GM19438 (cell line): ENCODE results near the gene AKAP6.
"Not testable (repeated sequence)": the region's sequence is repeated elsewhere in the genome, so short reads cannot be mapped to it uniquely, and the experiment has no call there.

ENCODE experiments used
- ATAC-seq: cut with Tn5 transposase; IDR thresholded peaks from one replicate; pipeline ENCODE4 v1.9.1; 2021; ENCODE audit warnings: low read depth; ENCODE audit not compliant: unreplicated experiment

The AKAP6 gene

GRCh38 chr14:32779840-32780239 lies 450.7 kb downstream of the AKAP6 start:
- ATAC-seq, result no peak

GRCh38 chr14:32784405-32784804 lies 455.3 kb downstream of the AKAP6 start:
- no peak for ATAC-seq

- no peak for ATAC-seq
These were observed 456.5 kb downstream of the AKAP6 start for GRCh38 chr14:32785585-32785984.

- no peak for ATAC-seq
These were observed 457.8 kb downstream of the AKAP6 start for GRCh38 chr14:32786886-32787285.

GRCh38 chr14:32793033-32793432 lies 463.9 kb downstream of the AKAP6 start:
- ATAC-seq, result not testable (repeated sequence)

- ATAC-seq, result no peak
These were observed 471.2 kb downstream of the AKAP6 start for GRCh38 chr14:32800320-32800719.

- no peak for ATAC-seq
These were observed 473.2 kb downstream of the AKAP6 start for GRCh38 chr14:32802295-32802694.

GRCh38 chr14:32805979-32806378 lies 476.9 kb downstream of the AKAP6 start:
- ATAC-seq, result no peak

- no peak for ATAC-seq
These were observed 479.5 kb downstream of the AKAP6 start for GRCh38 chr14:32808644-32809043.

- no peak for ATAC-seq
These were observed 480.2 kb downstream of the AKAP6 start for GRCh38 chr14:32809255-32809654.

GRCh38 chr14:32813401-32813800 lies 484.3 kb downstream of the AKAP6 start:
- ATAC-seq, result no peak

GRCh38 chr14:32814721-32815120 lies 485.6 kb downstream of the AKAP6 start:
- ATAC-seq, result no peak

GRCh38 chr14:32816588-32816987 lies 487.5 kb downstream of the AKAP6 start:
- ATAC-seq, result no peak

GRCh38 chr14:32817780-32818179 lies 488.7 kb downstream of the AKAP6 start:
- no peak for ATAC-seq

GRCh38 chr14:32818581-32818980 lies 489.5 kb downstream of the AKAP6 start:
- ATAC-seq, result no peak

- no peak for ATAC-seq
These were observed 491.1 kb downstream of the AKAP6 start for GRCh38 chr14:32820181-32820580.

GRCh38 chr14:32820682-32821081 lies 491.6 kb downstream of the AKAP6 start:
- ATAC-seq, result no peak

- no peak for ATAC-seq
These were observed 493.0 kb downstream of the AKAP6 start for GRCh38 chr14:32821964-32822653.

GRCh38 chr14:32823706-32824105 lies 494.6 kb downstream of the AKAP6 start:
- no peak for ATAC-seq

GRCh38 chr14:32824195-32824594 lies 495.1 kb downstream of the AKAP6 start:
- ATAC-seq, result no peak

- ATAC-seq, result no peak
These were observed 496.0 kb downstream of the AKAP6 start for GRCh38 chr14:32825058-32825457.

GRCh38 chr14:32826404-32827082 lies 497.4 kb downstream of the AKAP6 start:
- ATAC-seq, result no peak
